GM12872 (cell line): ENCODE data around the gene IGF2BP3.

Experiments
- CTCF ChIP-seq: IDR thresholded peaks from 3 replicates; pipeline ENCODE4 v1.5.1; 2011; ENCODE audit warnings: low read depth, mild to moderate bottlenecking, low read length, moderate library complexity; ENCODE audit not compliant: insufficient read depth

IGF2BP3 gene

GRCh38 chr7:23470330-23471105 is at the start of gene IGF2BP3:
IGF2BP3 (minus strand) TSS chr7:23470491; CDS start chr7:23470110, 381 bp downstream.
- TF ChIP-seq CTCF, result no peak

DNA sequence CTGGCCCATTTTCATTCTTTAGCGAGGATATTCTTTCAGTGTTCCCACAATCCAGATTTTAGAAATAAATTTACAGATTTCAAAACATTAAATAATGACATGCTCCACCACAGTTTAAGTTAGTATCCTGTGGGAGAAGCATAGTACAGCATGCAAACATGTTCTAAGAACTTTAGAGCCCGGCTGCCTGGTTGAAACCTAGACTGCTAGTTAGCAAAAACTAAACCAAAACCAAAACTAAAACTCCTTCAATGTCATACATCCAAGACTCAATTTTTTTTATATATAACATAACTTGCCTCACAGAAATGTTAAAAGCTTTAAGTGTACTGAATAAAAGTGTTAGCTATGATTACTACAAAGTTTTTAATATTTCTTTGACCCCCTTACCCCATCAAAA is 44.5 kb upstream of the IGF2BP3 start:
- no peak for TF ChIP-seq CTCF

GRCh38 chr7:23494009-23494408 is 23.7 kb upstream of the IGF2BP3 start:
- TF ChIP-seq CTCF, result no peak

- no peak for TF ChIP-seq CTCF
Measured at GRCh38 chr7:23491502-23491901, 21.2 kb upstream of the IGF2BP3 start.

DNA sequence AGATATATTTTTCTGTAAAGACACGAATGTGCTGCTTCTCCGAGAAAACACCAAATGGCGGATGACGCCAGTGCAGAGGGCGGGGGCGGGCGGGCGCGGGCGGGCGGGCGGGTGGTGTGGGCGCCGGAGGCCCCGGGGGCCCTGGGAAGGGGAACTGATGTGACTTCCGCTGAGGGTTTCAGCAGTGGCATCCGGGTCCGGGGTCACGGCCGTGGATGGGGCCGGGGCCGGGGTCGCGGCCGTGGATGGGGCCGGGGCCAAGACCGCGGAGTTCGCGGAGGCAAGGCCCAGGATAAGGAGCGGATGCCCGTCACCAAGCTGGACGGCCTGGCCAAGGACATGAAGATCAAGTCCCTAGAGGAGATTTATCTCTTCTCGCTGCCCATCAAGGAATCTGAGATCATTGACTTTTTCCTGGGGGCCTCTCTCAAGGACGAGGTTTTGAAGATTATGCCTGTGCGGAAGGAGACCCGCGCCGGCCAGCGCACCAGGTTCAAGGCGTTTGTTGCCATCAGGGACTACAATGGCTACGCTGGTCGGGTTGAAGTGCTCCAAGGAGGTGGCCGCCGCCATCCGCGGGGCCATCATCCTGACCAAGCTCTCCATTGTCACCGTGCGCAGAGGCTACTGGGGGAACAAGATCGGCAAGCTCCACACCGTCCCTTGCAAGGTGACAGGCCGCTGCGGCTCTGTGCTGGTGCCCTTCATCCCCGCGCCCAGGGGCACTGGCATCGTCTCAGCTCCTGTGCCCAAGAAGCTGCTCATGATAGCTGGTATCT is 20.3 kb upstream of the IGF2BP3 start:
- no peak for TF ChIP-seq CTCF

GRCh38 chr7:23487670-23488069 is 17.4 kb upstream of the IGF2BP3 start:
- no peak for TF ChIP-seq CTCF

DNA sequence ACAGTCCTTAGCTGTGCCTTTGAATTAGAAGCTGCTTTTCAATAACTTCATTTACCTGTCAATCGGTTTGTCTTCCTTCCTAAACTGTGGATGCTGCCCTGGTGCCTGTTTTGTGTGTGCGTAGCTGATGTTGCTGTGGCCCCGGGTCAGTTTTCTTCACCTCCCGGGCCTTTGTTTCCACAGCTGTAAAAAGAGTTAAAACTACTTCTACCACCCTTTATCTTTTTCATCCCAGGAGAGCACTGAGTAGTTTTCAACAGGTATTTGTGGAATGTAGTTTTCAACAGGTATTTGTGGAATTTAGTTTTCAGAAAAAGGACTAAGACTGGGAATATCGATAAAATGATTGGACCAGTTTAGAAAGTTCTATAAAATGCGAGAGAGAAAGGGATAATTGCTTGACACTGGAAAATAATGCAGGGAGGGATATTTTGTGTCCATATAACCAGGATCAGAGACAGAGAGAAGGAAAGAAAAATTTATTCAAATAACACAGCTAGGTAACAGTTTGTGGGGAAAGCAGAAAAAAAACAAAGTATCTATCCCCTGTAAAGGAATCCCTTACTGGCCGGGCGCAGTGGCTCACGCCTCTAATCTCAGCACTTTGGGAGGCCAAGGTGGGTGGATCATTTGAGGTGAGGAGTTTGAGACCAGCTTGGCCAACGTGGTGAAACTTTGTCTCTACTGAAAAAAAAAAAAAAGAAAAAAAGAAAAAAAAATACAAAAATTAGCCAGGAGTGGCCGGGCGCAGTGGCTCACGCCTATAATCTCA is 15.9 kb upstream of the IGF2BP3 start:
- no peak for TF ChIP-seq CTCF
